A549 treated with RU486 at 1 μM for 4 hours (cell line): ENCODE measurements around the gene MTG1. TPM values are rescaled to one million over a fixed set of nuclear protein-coding genes. Genes with fewer than 3 reads are reported as not detected.

ENCODE experiments used
- total RNA-seq: library from RNA; stranded (reverse); fragments of 200-300 nt; extraction: Qiagen RNA extraction; gene quantifications from 5 replicates; pipeline ENCODE4 v1.2.3, GENCODE V29; 2022; ENCODE audit warnings: low read depth

The MTG1 gene
- 38.1 to 53.7 TPM (median 51.4 TPM) in 5 replicates for total RNA-seq

GRCh38 chr10:133394064-133394663, at the start of gene MTG1:
Gene MTG1, plus strand, starts transcription at chr10:133394157. Its CDS starts 64 bp downstream, at chr10:133394221.

GRCh38 chr10:133357285-133358161, 36.4 kb upstream of the MTG1 start, which contains the start of gene FUOM:
Gene FUOM, minus strand, starts transcription at chr10:133358019. Its CDS starts 12 bp downstream, at chr10:133358007.

GRCh38 chr10:133373174-133374090, 20.5 kb upstream of the MTG1 start, which contains the start of gene ECHS1:
Gene ECHS1, minus strand, starts transcription at chr10:133373354. Its CDS starts 21 bp downstream, at chr10:133373333.

GRCh38 chr10:133379152-133379800, 14.7 kb upstream of the MTG1 start, which contains the start of gene PAOX:
Gene PAOX, plus strand, starts transcription at chr10:133379262. Its CDS starts 55 bp downstream, at chr10:133379317.

GRCh38 chr10:133424601-133425000, 30.6 kb downstream of the MTG1 start, which contains the start of gene SPRN:
Gene SPRN, minus strand, starts transcription at chr10:133424625. Its CDS starts 944 bp downstream, at chr10:133423681.

GRCh38 chr10:133453516-133454203, 59.7 kb downstream of the MTG1 start, which contains the start of gene SCART1:
Gene SCART1, plus strand, starts transcription at chr10:133453945. Its CDS starts 53 bp downstream, at chr10:133453998.

Other genes starting within 250 kb of the MTG1 start
- 0.77 to 2.4 TPM (median 0.94 TPM) in 5 replicates for gene KNDC1, start 233.9 kb upstream of the MTG1 start, total RNA-seq
- gene UTF1, start 163.9 kb upstream of the MTG1 start, total RNA-seq: 0.08 to 0.16 TPM (median 0.16 TPM) in 3 of 5 replicates, not detected in the others
- gene VENTX, start 156.3 kb upstream of the MTG1 start, total RNA-seq: not detected in 5 replicates
- gene ADAM8, start 117.3 kb upstream of the MTG1 start, total RNA-seq: 1.3 to 4.3 TPM (median 3.7 TPM) in 5 replicates
- 32.0 to 44.5 TPM (median 43.6 TPM) in 5 replicates for gene TUBGCP2, start 85.3 kb upstream of the MTG1 start, total RNA-seq
- 66.0 to 79.6 TPM (median 70.4 TPM) in 5 replicates for gene ZNF511, start 85.2 kb upstream of the MTG1 start, total RNA-seq
- gene CALY, start 57.3 kb upstream of the MTG1 start, total RNA-seq: 0.54 to 1.3 TPM (median 0.72 TPM) in 5 replicates
- gene PRAP1, start 46.8 kb upstream of the MTG1 start, total RNA-seq: 0.15 to 0.84 TPM (median 0.29 TPM) in 3 of 5 replicates, not detected in the others
- 10.7 to 19.0 TPM (median 13.1 TPM) in 5 replicates for gene FUOM, start 36.1 kb upstream of the MTG1 start, total RNA-seq
- 132 to 169 TPM (median 145 TPM) in 5 replicates for gene ECHS1, start 20.8 kb upstream of the MTG1 start, total RNA-seq
- gene PAOX, start 14.9 kb upstream of the MTG1 start, total RNA-seq: 1.5 to 2.2 TPM (median 1.8 TPM) in 5 replicates
- 0.11 to 0.28 TPM (median 0.15 TPM) in 5 replicates for gene SPRN, start 30.5 kb downstream of the MTG1 start, total RNA-seq
- 0.06 to 0.27 TPM (median 0.22 TPM) in 5 replicates for gene SCART1, start 59.8 kb downstream of the MTG1 start, total RNA-seq
- gene CYP2E1, start 133.2 kb downstream of the MTG1 start, total RNA-seq: 0.18 to 0.35 TPM (median 0.22 TPM) in 5 replicates
- not detected in 5 replicates for gene SYCE1, start 171.4 kb downstream of the MTG1 start, total RNA-seq
- gene FRG2B, start 232.6 kb downstream of the MTG1 start, total RNA-seq: 0.10 TPM in 1 of 5 replicates, not detected in the others